IPS-15b (cell line): ENCODE data around the gene COL21A1.
"Not testable (repeated sequence)": the region's sequence is repeated elsewhere in the genome, so short reads cannot be mapped to it uniquely, and the experiment has no call there.

Experiments used
- H3K27me3 ChIP-seq: one replicate; pipeline ENCODE4 v1.6.1; 2013; ENCODE audit warnings: low read length; ENCODE audit not compliant: control insufficient read depth, insufficient read depth
- H3K36me3 ChIP-seq: one replicate; pipeline ENCODE4 v1.6.1; 2013; ENCODE audit warnings: low read length; ENCODE audit not compliant: control insufficient read depth, insufficient read depth
- H3K4me1 ChIP-seq: one replicate; pipeline ENCODE4 v1.6.1; 2013; ENCODE audit warnings: mild to moderate bottlenecking, low read length; ENCODE audit not compliant: control insufficient read depth, insufficient read depth
- H3K4me3 ChIP-seq: one replicate; pipeline ENCODE4 v1.5.1; 2013; ENCODE audit warnings: low read depth, low read length
- H3K9ac ChIP-seq: one replicate; pipeline ENCODE4 v1.6.1; 2013; ENCODE audit warnings: low read depth, mild to moderate bottlenecking, low read length
- H3K9me3 ChIP-seq: one replicate; pipeline ENCODE4 v1.6.1; 2013; ENCODE audit warnings: mild to moderate bottlenecking, low read length; ENCODE audit not compliant: control insufficient read depth, insufficient read depth

The COL21A1 gene

DNA sequence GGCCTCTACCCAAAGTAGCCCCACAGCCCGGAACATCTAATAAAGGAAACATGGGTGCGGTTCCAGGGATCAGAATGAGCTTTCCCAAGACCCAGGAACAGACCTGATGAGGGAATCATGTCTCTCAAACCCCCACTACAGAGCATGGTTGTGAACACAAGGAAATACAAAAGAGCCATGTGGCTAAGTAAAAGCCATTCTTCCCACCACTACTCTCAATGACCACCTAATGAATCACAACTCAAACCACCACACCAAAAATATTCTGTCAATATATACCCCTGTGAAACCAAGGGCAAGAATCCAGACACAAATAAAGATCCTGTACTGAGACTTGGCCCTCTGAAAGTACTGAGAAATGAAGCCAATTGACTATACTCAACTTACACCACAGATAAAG lies 20.9 kb upstream of the COL21A1 start:
- Histone ChIP-seq H3K9me3 (no peaks in the 10 kb centered on the region), H3K36me3 (no peaks in the 10 kb centered on the region), H3K27me3 (no peaks in the 10 kb centered on the region), H3K4me1 (no peaks in the 10 kb centered on the region), H3K9ac (no peak overlapping the region), H3K4me3 (no peak overlapping the region)

DNA sequence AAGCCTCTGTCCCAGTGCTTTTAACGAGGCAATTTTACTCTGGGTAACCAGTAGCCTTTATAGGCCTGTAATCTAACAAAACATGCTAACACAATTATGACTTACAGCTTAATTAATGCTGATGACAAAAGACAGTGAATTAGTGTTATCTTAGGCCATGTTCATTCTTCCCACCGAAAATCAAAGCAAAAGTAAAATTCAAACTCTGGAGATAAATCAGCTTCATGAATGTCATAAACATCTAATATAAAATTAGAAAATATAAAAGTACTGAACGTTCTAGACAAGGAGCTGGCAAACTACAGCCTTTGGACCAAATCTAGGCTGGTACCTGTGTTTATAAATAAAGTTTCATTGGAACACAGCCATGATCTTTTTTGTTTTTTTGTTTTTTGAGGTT lies 18.6 kb upstream of the COL21A1 start:
- H3K36me3 ChIP-seq = no peaks in the 10 kb centered on the region
- no peak overlapping the region for H3K4me3 ChIP-seq
- no peak overlapping the region for H3K9ac ChIP-seq
- H3K9me3 ChIP-seq = no peaks in the 10 kb centered on the region
- H3K4me1 ChIP-seq = no peaks in the 10 kb centered on the region
- no peaks in the 10 kb centered on the region for H3K27me3 ChIP-seq

DNA sequence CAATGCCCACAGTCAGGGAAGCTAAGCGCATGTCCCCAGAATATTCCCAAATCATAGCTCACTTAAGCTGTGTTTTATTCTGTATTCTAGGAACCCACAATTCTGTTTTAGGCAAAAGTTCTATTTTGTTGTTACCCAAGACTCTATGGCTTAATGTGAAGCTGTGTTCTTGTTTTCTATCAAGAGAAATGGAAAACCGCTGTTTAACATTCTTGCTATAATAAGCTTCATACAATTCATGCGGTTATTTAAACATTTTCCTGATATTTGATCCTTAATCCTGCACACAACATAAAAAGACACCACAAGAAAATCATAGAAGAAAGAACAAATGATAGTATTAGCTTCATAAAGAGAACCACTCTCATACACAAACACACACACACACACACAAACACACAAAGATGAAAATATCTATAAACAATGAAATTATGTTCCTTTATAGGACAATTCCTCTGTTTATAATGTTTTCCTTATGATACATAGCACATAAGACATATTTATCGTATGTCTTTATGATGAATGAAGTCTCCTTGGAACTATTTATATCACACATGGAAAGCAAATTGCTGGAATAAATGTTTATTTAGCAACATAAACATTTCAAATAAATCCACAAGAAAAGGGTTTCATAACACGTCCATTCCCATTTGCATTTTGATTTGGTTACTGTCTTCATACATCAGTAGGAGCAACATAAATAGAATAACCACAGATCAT lies 16.4 kb upstream of the COL21A1 start:
- Histone ChIP-seq H3K36me3 (no peaks in the 10 kb centered on the region), H3K27me3 (no peaks in the 10 kb centered on the region), H3K4me3 (no peak overlapping the region), H3K9ac (no peak overlapping the region), H3K4me1 (no peaks in the 10 kb centered on the region), H3K9me3 (no peaks in the 10 kb centered on the region)

DNA sequence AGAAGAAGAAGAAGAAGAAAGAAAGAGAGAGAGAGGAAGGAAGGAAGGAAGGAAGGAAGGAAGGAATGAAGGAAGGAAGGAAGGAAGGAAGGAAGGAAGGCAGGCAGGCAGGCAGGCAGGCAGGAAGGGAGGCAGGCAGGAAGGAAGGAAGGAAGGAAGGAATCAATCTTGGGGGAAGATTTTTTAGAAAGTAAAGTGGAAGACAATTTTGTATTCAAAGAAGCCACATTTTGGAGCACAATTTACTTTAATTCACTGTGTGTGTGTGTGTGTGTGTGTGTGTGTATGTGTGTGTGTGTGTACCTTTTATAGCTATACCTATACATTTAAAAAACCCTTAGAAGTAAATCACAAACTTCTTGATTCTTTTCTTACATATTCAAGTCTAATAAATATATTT lies 13.2 kb upstream of the COL21A1 start:
- H3K9me3 ChIP-seq, H3K9ac ChIP-seq, H3K4me3 ChIP-seq, H3K27me3 ChIP-seq, H3K4me1 ChIP-seq, H3K36me3 ChIP-seq: not testable (repeated sequence)

DNA sequence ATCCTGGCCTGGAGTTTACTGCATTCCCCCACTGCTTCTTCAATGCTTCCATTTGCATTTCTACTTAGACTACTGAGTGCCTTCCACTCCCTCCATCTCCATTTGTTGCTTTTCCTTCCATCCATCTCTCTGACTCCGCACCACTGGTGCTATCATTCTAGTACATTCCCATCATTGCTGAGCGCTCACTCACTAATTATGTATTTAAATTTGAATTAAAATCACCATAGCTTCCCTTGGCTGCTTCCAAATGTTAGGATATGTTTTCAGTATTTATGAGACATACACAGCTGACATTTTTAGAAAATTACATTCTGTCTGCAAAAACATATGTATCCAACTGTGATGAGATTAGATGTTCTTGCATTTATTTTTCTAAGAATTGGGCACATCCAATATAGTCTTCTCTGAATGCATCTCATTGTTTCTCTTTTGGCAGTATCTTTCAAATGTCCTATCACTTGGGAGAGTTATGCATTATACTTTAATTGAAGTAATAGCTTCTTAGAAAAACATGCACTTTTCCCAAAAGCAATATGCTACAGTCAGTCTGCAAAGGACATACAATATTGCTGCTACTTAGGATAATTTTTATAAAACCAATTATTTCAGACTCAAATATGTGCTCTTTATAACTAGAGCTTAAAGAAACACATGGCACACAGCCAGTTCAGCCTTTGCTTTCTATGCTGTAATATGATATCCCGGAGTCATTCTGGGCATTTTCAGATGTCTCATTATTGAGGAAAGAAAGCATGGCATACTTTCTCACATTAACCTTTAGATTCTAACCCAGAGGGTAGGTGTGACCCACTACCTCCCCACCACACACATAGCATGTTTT lies 12.1 kb upstream of the COL21A1 start:
- Histone ChIP-seq H3K4me3 (no peak overlapping the region), H3K4me1 (no peaks in the 10 kb centered on the region), H3K9me3 (no peaks in the 10 kb centered on the region), H3K27me3 (no peaks in the 10 kb centered on the region), H3K36me3 (no peaks in the 10 kb centered on the region), H3K9ac (no peak overlapping the region)

DNA sequence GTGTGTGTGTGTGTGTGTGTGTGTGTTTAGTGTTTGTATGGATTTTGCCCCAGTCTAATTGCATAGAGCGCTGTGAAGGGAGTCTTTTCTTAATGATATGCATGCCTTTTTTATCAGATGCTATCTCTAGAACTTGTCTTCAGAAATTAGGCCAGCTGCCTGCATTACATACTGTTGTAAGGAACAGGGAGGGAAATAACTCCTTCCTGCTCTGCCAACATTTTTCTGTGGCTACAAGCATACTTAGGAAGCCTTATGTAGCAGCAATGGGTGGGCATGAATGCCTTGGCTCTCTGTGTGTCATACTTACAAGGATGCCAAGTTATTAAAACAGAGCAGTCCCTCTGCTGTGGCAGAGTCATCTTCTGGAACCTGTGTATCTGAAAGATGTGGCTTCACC lies 8.0 kb upstream of the COL21A1 start:
- Histone ChIP-seq H3K9ac (no peak overlapping the region), H3K9me3 (no peaks in the 10 kb centered on the region), H3K27me3 (no peaks in the 10 kb centered on the region), H3K36me3 (no peaks in the 10 kb centered on the region), H3K4me1 (peaks cover 10% of the 10 kb centered on the region), H3K4me3 (no peak overlapping the region)

DNA sequence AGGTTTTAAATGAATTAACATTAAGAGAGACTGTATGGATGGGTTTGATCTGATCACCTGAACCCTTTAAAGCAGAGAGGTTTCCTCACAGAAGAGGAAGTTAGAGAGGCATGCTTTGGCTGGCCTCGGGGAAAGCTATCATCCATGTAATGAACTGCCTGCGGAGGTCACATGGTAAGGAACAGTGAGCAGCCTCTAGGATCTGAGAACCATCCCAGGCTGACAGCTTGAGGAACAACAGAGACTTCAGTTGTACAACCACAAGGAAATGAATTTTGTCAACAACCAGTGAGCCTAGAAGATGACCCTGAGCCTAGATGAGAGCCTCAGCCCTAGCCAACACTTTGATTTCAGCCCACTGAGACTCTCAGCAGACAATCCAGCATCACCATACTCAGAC lies 2.9 kb upstream of the COL21A1 start:
- Histone ChIP-seq H3K4me1 (peaks cover 18% of the 10 kb centered on the region), H3K9ac (no peak overlapping the region), H3K27me3 (peaks cover 7% of the 10 kb centered on the region), H3K4me3 (no peak overlapping the region), H3K9me3 (no peaks in the 10 kb centered on the region), H3K36me3 (no peaks in the 10 kb centered on the region)

DNA sequence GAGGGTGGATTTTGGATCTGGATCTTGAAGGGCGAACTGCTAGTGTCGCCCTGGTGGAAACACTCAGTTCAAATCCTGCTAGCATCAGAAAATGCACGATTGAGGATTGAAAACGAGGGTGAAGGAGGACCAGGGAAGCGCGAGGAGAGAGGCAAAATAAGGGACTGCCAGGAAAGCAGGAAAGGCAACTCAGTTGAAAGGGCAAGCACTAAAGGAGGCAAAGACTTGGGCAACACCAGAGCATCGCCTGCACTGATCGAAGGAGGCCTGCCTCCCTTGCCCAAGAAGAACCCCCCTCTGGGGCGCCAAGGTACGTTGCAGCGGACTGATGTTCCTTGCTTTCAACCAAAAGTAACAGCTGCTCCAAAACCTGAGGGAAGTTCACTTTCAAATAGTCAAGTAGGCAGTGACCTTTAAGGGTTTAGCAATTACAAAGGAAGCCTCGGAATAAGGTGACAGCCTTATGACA lies 308 bp upstream of the COL21A1 start:
- peaks cover 27% of the 10 kb centered on the region for H3K4me1 ChIP-seq
- H3K27me3 ChIP-seq = peaks cover 7% of the 10 kb centered on the region
- H3K36me3 ChIP-seq = no peaks in the 10 kb centered on the region
- H3K4me3 ChIP-seq = peak overlapping the region; percentile 62
- H3K9me3 ChIP-seq = no peaks in the 10 kb centered on the region
- peak overlapping the region; percentile 32 for H3K9ac ChIP-seq

DNA sequence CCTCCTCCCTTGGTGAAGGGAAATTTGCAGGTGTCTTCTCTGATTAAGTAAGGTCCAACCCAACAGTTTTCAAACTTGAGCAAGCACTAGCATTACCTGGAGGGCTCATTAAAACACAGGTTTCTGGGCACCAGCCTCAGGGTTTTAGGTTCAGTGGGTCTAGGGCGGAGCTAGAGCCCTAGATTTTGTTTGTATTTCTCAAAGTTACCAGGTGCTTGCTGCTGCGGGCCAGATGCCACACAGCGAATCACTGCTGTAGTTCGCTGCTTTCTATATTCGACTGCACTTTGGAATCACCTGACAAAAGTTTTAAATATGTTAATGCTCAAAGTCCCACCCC lies 869 bp downstream of the COL21A1 start:
- Histone ChIP-seq H3K9me3 (no peaks in the 10 kb centered on the region), H3K36me3 (no peaks in the 10 kb centered on the region), H3K4me1 (peaks cover 19% of the 10 kb centered on the region), H3K9ac (no peak overlapping the region), H3K4me3 (peak overlapping the region; percentile 62), H3K27me3 (peaks cover 7% of the 10 kb centered on the region)

DNA sequence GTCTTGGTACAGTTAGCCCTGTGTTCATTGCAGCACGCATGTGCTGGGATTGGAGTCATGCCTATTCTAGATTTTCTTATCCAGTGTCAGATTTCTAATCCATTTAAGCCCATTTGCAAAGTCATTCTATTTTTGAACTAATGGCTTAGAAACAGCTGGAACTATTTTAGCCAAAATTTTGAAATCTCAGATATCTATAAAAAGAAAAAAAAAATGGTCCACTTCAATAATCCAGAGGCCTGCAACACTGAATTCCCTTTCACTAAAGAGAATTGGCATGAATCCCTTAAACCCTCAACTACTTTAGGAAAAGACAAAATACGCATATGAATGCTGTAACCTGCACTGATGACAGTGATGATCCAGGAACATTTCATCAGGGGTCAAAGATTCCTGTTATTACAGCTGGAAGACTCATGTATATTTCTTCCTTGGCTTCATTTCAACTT lies 1.5 kb downstream of the COL21A1 start:
- H3K4me3 ChIP-seq = peak overlapping the region; percentile 62
- no peaks in the 10 kb centered on the region for H3K9me3 ChIP-seq
- peaks cover 7% of the 10 kb centered on the region for H3K27me3 ChIP-seq
- peaks cover 19% of the 10 kb centered on the region for H3K4me1 ChIP-seq
- H3K36me3 ChIP-seq = no peaks in the 10 kb centered on the region
- no peak overlapping the region for H3K9ac ChIP-seq

DNA sequence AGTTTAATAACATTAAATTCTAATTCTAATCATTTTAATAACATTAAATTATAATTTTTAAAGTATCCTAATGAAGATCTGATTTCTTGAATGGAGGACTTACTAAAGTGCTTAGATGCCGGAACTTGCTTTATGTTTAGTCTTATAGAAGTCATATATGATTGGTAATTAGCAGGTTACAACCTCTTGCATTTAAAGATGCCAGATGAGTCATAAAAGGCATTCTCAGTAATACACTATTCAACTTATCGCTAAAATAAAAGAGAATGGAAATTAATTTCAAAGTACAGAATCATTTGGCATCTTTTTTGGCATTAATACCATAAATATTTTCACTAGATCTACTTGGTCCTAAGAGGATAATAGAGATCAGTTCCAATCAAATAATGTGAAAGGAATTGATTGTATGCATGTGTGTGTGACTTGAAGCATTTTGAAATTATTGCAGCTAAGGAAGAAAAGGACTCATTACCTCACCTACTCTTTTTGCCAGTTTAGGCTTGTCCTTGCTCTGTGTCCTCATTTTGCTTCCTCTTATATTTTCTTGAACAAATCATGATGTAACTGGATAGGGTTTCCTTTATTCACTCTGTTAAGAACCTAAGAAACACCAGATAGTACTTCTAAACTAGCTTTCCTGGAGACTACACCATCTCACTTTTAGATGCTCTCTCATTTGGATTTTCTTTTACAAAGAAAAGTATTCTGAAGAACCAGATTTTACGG lies 2.7 kb downstream of the COL21A1 start:
- Histone ChIP-seq H3K9me3 (no peaks in the 10 kb centered on the region), H3K27me3 (peaks cover 7% of the 10 kb centered on the region), H3K4me1 (peaks cover 15% of the 10 kb centered on the region), H3K9ac (no peak overlapping the region), H3K4me3 (no peak overlapping the region), H3K36me3 (no peaks in the 10 kb centered on the region)
